Inflammatory macrophage treated with lipopolysaccharide for 1 hour (primary cell): ENCODE measurements around the gene MTHFD1L.
"Not testable (repeated sequence)": the region's sequence is repeated elsewhere in the genome, so short reads cannot be mapped to it uniquely, and the experiment has no call there.

Source experiments
- DNase-seq, 2 donors: peaks; one replicate each; pipeline ENCODE4 v3.0.0-alpha.2; 2020 to 2022

MTHFD1L gene

GRCh38 chr6:151101161-151101815 lies 235.8 kb downstream of the MTHFD1L start:
- DNase-seq = no peak

GRCh38 chr6:151101816-151102694 lies 236.6 kb downstream of the MTHFD1L start:
- DNase-seq = no peak

GRCh38 chr6:151103266-151103665 lies 237.8 kb downstream of the MTHFD1L start:
- no peak for DNase-seq

- no peak for DNase-seq
Observed at GRCh38 chr6:151107897-151108427, 242.5 kb downstream of the MTHFD1L start.

- no peak for DNase-seq
Observed at GRCh38 chr6:151108548-151108947, 243.0 kb downstream of the MTHFD1L start.

- DNase-seq = no peak
Observed at GRCh38 chr6:151109361-151109760, 243.9 kb downstream of the MTHFD1L start.

GRCh38 chr6:151109869-151110575 lies 244.5 kb downstream of the MTHFD1L start:
- DNase-seq = no peak

- no peak for DNase-seq
Observed at GRCh38 chr6:151110576-151110905, 245.0 kb downstream of the MTHFD1L start.

GRCh38 chr6:151111670-151112069 lies 246.2 kb downstream of the MTHFD1L start:
- DNase-seq = no peak

- no peak for DNase-seq
Observed at GRCh38 chr6:151112130-151112529, 246.6 kb downstream of the MTHFD1L start.

- not testable (repeated sequence) for DNase-seq
Observed at GRCh38 chr6:151112884-151113283, 247.4 kb downstream of the MTHFD1L start.

GRCh38 chr6:151113641-151114040 lies 248.1 kb downstream of the MTHFD1L start:
- DNase-seq = no peak

- DNase-seq = no peak
Observed at GRCh38 chr6:151118461-151119123, 253.1 kb downstream of the MTHFD1L start.

GRCh38 chr6:151119823-151120524 lies 254.5 kb downstream of the MTHFD1L start:
- DNase-seq = no peak

- no peak for DNase-seq
Observed at GRCh38 chr6:151121900-151122299, 256.4 kb downstream of the MTHFD1L start.

GRCh38 chr6:151123641-151124040 lies 258.1 kb downstream of the MTHFD1L start:
- not testable (repeated sequence) for DNase-seq

- DNase-seq = not testable (repeated sequence)
Observed at GRCh38 chr6:151125242-151125641, 259.7 kb downstream of the MTHFD1L start.

- not testable (repeated sequence) for DNase-seq
Observed at GRCh38 chr6:151125651-151126416, 260.3 kb downstream of the MTHFD1L start.

GRCh38 chr6:151126417-151126724 lies 260.9 kb downstream of the MTHFD1L start:
- not testable (repeated sequence) for DNase-seq

GRCh38 chr6:151127133-151127798 lies 261.8 kb downstream of the MTHFD1L start:
- not testable (repeated sequence) for DNase-seq
